Thyroid gland (tissue), 4 donors: ENCODE results near the gene TMEM222.

ENCODE experiments used
- CTCF ChIP-seq, 6 experiments: fragments of 200-600 bp in 3 of 6; fragments of 450-650 bp in 3 of 6; sonication (generic) in 3 of 6; IDR thresholded peaks; one replicate each; pipeline ENCODE4 v1.5.1; 2016 to 2019; ENCODE audit warnings: antibody characterized with exemption in 6 of 6, mild to moderate bottlenecking in 2 of 6, inconsistent platforms in 1 of 6, moderate library complexity in 1 of 6
- POLR2A ChIP-seq, 2 donors: fragments of 450-650 bp; IDR thresholded peaks; one replicate each; pipeline ENCODE4 v1.6.1; 2017; ENCODE audit warnings: antibody characterized with exemption in 2 of 2, mild to moderate bottlenecking in 2 of 2, moderate library complexity in 1 of 2

GRCh38 chr1:27360159-27361043, 38.4 kb downstream of the TMEM222 start:
- TF ChIP-seq POLR2A (IDR thresholded peaks at IDR 0.05): no peak
- TF ChIP-seq CTCF (IDR thresholded peaks at IDR 0.05): no peak
